HL-60 (cell line): ENCODE measurements around the gene DAB2.

Experiments
- POLR2AphosphoS5 ChIP-seq: IDR thresholded peaks from 2 replicates; pipeline ENCODE4 v1.6.1; 2012; ENCODE audit warnings: low read depth
- TF ChIP-seq, protein P1 (sequence below): IDR thresholded peaks from one replicate; pipeline ENCODE4 v1.5.1; 2011; ENCODE audit warnings: low read length, control low read depth, inconsistent platforms; ENCODE audit not compliant: insufficient read depth

- TF ChIP-seq, protein P1, sequence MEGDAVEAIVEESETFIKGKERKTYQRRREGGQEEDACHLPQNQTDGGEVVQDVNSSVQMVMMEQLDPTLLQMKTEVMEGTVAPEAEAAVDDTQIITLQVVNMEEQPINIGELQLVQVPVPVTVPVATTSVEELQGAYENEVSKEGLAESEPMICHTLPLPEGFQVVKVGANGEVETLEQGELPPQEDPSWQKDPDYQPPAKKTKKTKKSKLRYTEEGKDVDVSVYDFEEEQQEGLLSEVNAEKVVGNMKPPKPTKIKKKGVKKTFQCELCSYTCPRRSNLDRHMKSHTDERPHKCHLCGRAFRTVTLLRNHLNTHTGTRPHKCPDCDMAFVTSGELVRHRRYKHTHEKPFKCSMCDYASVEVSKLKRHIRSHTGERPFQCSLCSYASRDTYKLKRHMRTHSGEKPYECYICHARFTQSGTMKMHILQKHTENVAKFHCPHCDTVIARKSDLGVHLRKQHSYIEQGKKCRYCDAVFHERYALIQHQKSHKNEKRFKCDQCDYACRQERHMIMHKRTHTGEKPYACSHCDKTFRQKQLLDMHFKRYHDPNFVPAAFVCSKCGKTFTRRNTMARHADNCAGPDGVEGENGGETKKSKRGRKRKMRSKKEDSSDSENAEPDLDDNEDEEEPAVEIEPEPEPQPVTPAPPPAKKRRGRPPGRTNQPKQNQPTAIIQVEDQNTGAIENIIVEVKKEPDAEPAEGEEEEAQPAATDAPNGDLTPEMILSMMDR = no peak
- TF ChIP-seq POLR2AphosphoS5 = no peak
These were observed 15.7 kb downstream of the DAB2 start for GRCh38 chr5:39409033-39409432.
